Activated B cell treated with CpG ODN at 0.5 μM for 24 hours (primary cell): Measurements from ENCODE around the gene NKAIN2. TPM values are rescaled to one million over a fixed set of nuclear protein-coding genes. Genes with fewer than 3 reads are reported as not detected.

Experiments
- ATAC-seq: fragments of 200-7000 bp; cut with Tn5 transposase; one replicate; pipeline ENCODE4 v1.10.0; 2021; ENCODE audit warnings: low read depth, mild to moderate bottlenecking, moderate library complexity
- CTCF ChIA-PET: fragments of 350-600 bp; sonication (Branson Sonifier 250); formaldehyde crosslinking; loops from one replicate; lab custom pipeline; 2021; ENCODE audit warnings: antibody characterized with exemption; lab: Charles Lee
- POLR2A ChIA-PET: fragments of 350-600 bp; sonication (Branson Sonifier 250); formaldehyde crosslinking; loops from one replicate; lab custom pipeline; 2021; ENCODE audit warnings: antibody characterized with exemption; lab: Charles Lee
- DNase-seq: peaks from one replicate; pipeline ENCODE4 v3.0.0; 2022
- H3K27ac Mint-ChIP-seq: one replicate; pipeline ENCODE4 v1.8.0; 2020; ENCODE audit warnings: mixed read lengths
- H3K27me3 Mint-ChIP-seq: one replicate; pipeline ENCODE4 v1.8.0; 2021; ENCODE audit warnings: mixed read lengths
- H3K36me3 Mint-ChIP-seq: one replicate; pipeline ENCODE4 v1.8.0; 2021; ENCODE audit warnings: low read depth, mixed read lengths
- H3K4me1 Mint-ChIP-seq: one replicate; pipeline ENCODE4 v1.8.0; 2021; ENCODE audit warnings: mixed read lengths
- H3K4me3 Mint-ChIP-seq: one replicate; pipeline ENCODE4 v1.8.0; 2020; ENCODE audit warnings: mild to moderate bottlenecking, mixed read lengths
- H3K9me3 Mint-ChIP-seq: one replicate; pipeline ENCODE4 v1.8.0; 2020; ENCODE audit warnings: mixed read lengths
- CTCF ChIP-seq: fragments of 200-600 bp; IDR thresholded peaks from one replicate; pipeline ENCODE4 v1.8.0; 2022; ENCODE audit warnings: antibody characterized with exemption, mild to moderate bottlenecking
- intact Hi-C: fragments of 100-400 bp; cut with micrococcal nuclease; formaldehyde crosslinking; loops from one replicate; pipeline ENCODE4 v1.15.1; 2024
- total RNA-seq: library from RNA; stranded (reverse); gene quantifications from 2 replicates; pipeline ENCODE4 v1.2.3, GENCODE V29; 2022

The NKAIN2 gene
- total RNA-seq, 1 donor from 2014 or later = not detected

DNA sequence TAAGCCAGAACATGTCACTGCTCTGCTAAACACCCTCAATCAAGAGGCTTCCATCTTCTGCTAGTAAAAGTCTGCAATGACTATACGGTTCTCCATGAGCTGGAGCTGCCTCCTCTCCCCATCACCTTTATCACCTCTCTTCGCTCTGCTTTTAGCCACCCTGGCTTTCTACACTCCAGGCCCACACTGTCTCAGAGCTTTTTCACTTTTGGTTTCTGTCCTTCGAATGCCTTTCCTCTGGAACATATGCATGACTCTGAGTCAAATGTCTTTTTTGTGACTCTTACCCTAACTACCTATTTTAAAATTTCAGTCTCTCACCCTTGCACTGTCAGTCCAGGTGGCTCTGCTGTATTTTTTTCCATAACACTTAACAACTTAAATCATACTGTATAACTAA lies 633.1 kb downstream of the NKAIN2 start:
- Mint-ChIP-seq H3K4me3 (no peak overlapping the region), H3K27me3 (no peaks in the 10 kb centered on the region), H3K27ac (no peak overlapping the region), H3K36me3 (no peaks in the 10 kb centered on the region), H3K4me1 (no peaks in the 10 kb centered on the region), H3K9me3 (peaks cover 9% of the 10 kb centered on the region)
- POLR2A ChIA-PET = no interaction called here
- DNase-seq = no peak
- TF ChIP-seq CTCF = no peak
- intact Hi-C loops = no loop called here
- ATAC-seq = no peak
- CTCF ChIA-PET = no interaction called here

DNA sequence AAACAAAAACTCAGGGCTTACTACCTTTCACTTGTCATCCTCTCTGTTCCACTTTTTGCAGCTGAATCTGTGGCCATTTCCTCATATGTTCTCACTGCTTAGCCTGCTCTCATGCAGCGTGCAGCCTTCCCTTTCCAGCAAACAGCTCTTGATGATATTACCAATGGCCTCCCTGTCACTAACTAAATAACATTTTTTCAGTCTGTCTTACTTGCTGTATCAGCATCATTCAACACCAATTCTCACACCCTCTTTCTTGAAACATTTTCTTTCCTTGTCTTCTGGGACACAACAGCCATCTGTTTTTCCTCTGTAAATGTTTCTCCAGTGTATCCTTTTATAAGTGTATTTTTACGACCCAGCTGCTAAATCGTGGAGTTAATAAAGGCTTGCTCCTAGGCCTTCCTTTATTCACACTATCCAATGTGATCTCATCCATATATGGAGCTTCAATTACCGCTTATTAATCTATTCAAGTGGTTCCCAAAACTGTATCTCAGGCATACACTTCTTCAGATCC lies 634.9 kb downstream of the NKAIN2 start:
- Mint-ChIP-seq H3K4me3 (no peak overlapping the region), H3K36me3 (no peaks in the 10 kb centered on the region), H3K9me3 (peaks cover 9% of the 10 kb centered on the region), H3K27ac (no peak overlapping the region), H3K27me3 (no peaks in the 10 kb centered on the region), H3K4me1 (no peaks in the 10 kb centered on the region)
- intact Hi-C loops = no loop called here
- DNase-seq (no peak), ATAC-seq (no peak)
- ChIA-PET CTCF (no interaction called here), POLR2A (no interaction called here)
- TF ChIP-seq CTCF = no peak

- DNase-seq (no peak), ATAC-seq (no peak)
- intact Hi-C loops = no loop called here
- Mint-ChIP-seq H3K4me3 (no peak overlapping the region), H3K27me3 (no peaks in the 10 kb centered on the region), H3K4me1 (no peaks in the 10 kb centered on the region), H3K36me3 (no peaks in the 10 kb centered on the region), H3K27ac (no peak overlapping the region), H3K9me3 (peaks cover 4% of the 10 kb centered on the region)
- CTCF ChIA-PET = no interaction called here
- TF ChIP-seq CTCF = no peak
- POLR2A ChIA-PET = no interaction called here
Observed at GRCh38 chr6:124441450-124441849, 637.8 kb downstream of the NKAIN2 start.

- no peak for TF ChIP-seq CTCF
- Mint-ChIP-seq H3K4me1 (no peaks in the 10 kb centered on the region), H3K36me3 (no peaks in the 10 kb centered on the region), H3K27me3 (no peaks in the 10 kb centered on the region), H3K9me3 (peaks cover 4% of the 10 kb centered on the region), H3K27ac (no peak overlapping the region), H3K4me3 (no peak overlapping the region)
- DNase-seq (no peak), ATAC-seq (no peak)
- ChIA-PET CTCF (no interaction called here), POLR2A (no interaction called here)
- intact Hi-C loops = no loop called here
Observed at GRCh38 chr6:124443541-124443940, 639.9 kb downstream of the NKAIN2 start.

- Mint-ChIP-seq H3K27me3 (no peaks in the 10 kb centered on the region), H3K27ac (no peak overlapping the region), H3K4me3 (no peak overlapping the region), H3K9me3 (no peaks in the 10 kb centered on the region), H3K36me3 (no peaks in the 10 kb centered on the region), H3K4me1 (no peaks in the 10 kb centered on the region)
- ChIA-PET CTCF (no interaction called here), POLR2A (no interaction called here)
- ATAC-seq (no peak), DNase-seq (no peak)
- intact Hi-C loops = no loop called here
- TF ChIP-seq CTCF = no peak
Observed at GRCh38 chr6:124445581-124445980, 641.9 kb downstream of the NKAIN2 start.
